HepG2 (cell line): ENCODE measurements around the gene DDX31. TPM values are rescaled to one million over a fixed set of nuclear protein-coding genes. Genes with fewer than 3 reads are reported as not detected.
"Not testable (repeated sequence)": the region's sequence is repeated elsewhere in the genome, so short reads cannot be mapped to it uniquely, and the experiment has no call there.

ENCODE experiments used
- ATAC-seq: fragments of 200-7000 bp; cut with Tn5 transposase; 3 replicates; pipeline ENCODE4 v1.9.1; 2020; ENCODE audit warnings: mild to moderate bottlenecking, moderate library complexity
- BruUV-seq: library from RNA; stranded (reverse); fragments of 400-500 nt; replicated peaks from 2 replicates; lab custom pipeline; 2021; lab: Mats Ljungman, UMichigan
- CTCF ChIA-PET: fragments of 300-600 bp; formaldehyde crosslinking; extraction: SDS; loops from one replicate; lab custom pipeline; 2021; ENCODE audit warnings: low total read pairs, inconsistent platforms, low intra/inter-chr PET ratio; lab: Yijun Ruan, JAX
- POLR2A ChIA-PET: fragments of 350-600 bp; sonication (Branson Sonifier 250); formaldehyde crosslinking; loops from one replicate; lab custom pipeline; 2020; ENCODE audit warnings: antibody characterized with exemption, inconsistent platforms; lab: Yijun Ruan, JAX
- DNase-seq: peaks from one replicate; pipeline ENCODE4 v3.0.0-alpha.2; 2015; ENCODE audit warnings: low spot score
- FAIRE-seq: peaks from 3 replicates; lab custom pipeline; 2011; peaks lifted over from hg19 to GRCh38; lab: Jason Lieb, UNC
- H2AFZ ChIP-seq: one replicate; pipeline ENCODE4 v1.6.1; 2011; ENCODE audit warnings: low read length, inconsistent platforms
- H3K27ac ChIP-seq: fragments of 300-600 bp; 3 replicates; pipeline ENCODE4 v1.8.0; 2011; ENCODE audit warnings: mixed run types, mild to moderate bottlenecking, mixed read lengths, low read length, inconsistent platforms; ENCODE audit not compliant: insufficient read depth; ENCODE audit errors: extremely low read length
- H3K27me3 ChIP-seq, 2 experiments: fragments of 200-600 bp in 1 of 2; 2 replicates in 1 of 2; 3 replicates in 1 of 2; pipeline versions ENCODE4 v1.6.0 to v1.8.0; 2011; ENCODE audit warnings: low read length in 2 of 2, mild to moderate bottlenecking in 2 of 2, moderate library complexity in 2 of 2, inconsistent platforms in 1 of 2; ENCODE audit not compliant: insufficient read depth in 2 of 2, control insufficient read depth in 1 of 2
- H3K36me3 ChIP-seq, 2 experiments: fragments of 200-600 bp in 1 of 2; replicated peaks in 1 of 2; 2 replicates in 1 of 2; 3 replicates in 1 of 2; pipeline versions ENCODE4 v1.5.1 to v1.8.0; 2011; ENCODE audit warnings: low read length in 2 of 2, inconsistent platforms in 1 of 2; ENCODE audit not compliant: insufficient read depth in 2 of 2, control insufficient read depth in 1 of 2
- H3K4me1 ChIP-seq: 2 replicates; pipeline ENCODE4 v1.5.1; 2012; ENCODE audit warnings: low read length, inconsistent platforms; ENCODE audit not compliant: insufficient read depth
- H3K4me2 ChIP-seq: 2 replicates; pipeline ENCODE4 v1.6.0; 2011; ENCODE audit warnings: low read depth, low read length, inconsistent platforms
- H3K4me3 ChIP-seq, 3 experiments: fragments of 200-600 bp in 1 of 3; sonication (generic), shearing (Covaris generic) in 1 of 3; replicated peaks in 1 of 3; 2 replicates each; pipeline ENCODE4 v1.5.1; 2011 to 2016; ENCODE audit warnings: low read length in 3 of 3, inconsistent platforms in 2 of 3, low read depth in 2 of 3, mild to moderate bottlenecking in 2 of 3, control low read depth in 1 of 3, mixed read lengths in 1 of 3; ENCODE audit not compliant: insufficient read depth in 1 of 3
- H3K79me2 ChIP-seq: one replicate; pipeline ENCODE4 v1.6.1; 2011; ENCODE audit warnings: low read length, inconsistent platforms; ENCODE audit not compliant: insufficient read depth
- H3K9ac ChIP-seq: 2 replicates; pipeline ENCODE4 v1.6.0; 2011; ENCODE audit warnings: mild to moderate bottlenecking, low read depth, low read length, inconsistent platforms; ENCODE audit not compliant: insufficient read depth
- H3K9me3 ChIP-seq: 2 replicates; pipeline ENCODE4 v1.5.1; 2012; ENCODE audit warnings: mild to moderate bottlenecking, low read length
- H4K20me1 ChIP-seq: 2 replicates; pipeline ENCODE4 v1.6.0; 2011; ENCODE audit warnings: inconsistent platforms, mild to moderate bottlenecking, low read length, moderate library complexity; ENCODE audit not compliant: insufficient read depth
- NR2C2 ChIP-seq: sonication (generic); formaldehyde crosslinking; IDR thresholded peaks from 2 replicates; pipeline ENCODE4 v1.4.0; 2020; ENCODE audit warnings: missing genetic modification reagents, mild to moderate bottlenecking, moderate library complexity, borderline replicate concordance
- RNF219 ChIP-seq: sonication (generic); formaldehyde crosslinking; IDR thresholded peaks from 2 replicates; pipeline ENCODE4 v1.5.0; 2020; ENCODE audit warnings: mild to moderate bottlenecking, missing genetic modification reagents
- SRY ChIP-seq: sonication (generic); formaldehyde crosslinking; IDR thresholded peaks from 2 replicates; pipeline ENCODE4 v1.8.0; 2022; ENCODE audit warnings: mild to moderate bottlenecking, missing genetic modification reagents
- ZFAT ChIP-seq: sonication (generic); formaldehyde crosslinking; conservative IDR thresholded peaks from 2 replicates; pipeline ENCODE4 v1.8.1; 2023; ENCODE audit warnings: missing genetic modification reagents, inconsistent platforms
- WGBS: methylation state at CpG from one replicate; pipeline ENCODE4 v1.1.6; 2017; ENCODE audit warnings: low lambda C conversion rate; 5-methylcytosine and 5-hydroxymethylcytosine counted together
- in situ Hi-C: cut with HindIII; loops from 2 replicates; pipeline ENCODE4 v1.10.0; 2017; ENCODE audit warnings: low pct_unique_long_range_greater_than_20kb; ENCODE audit not compliant: extremely low pct_ligation_motif_present
- intact Hi-C: fragments of 100-400 bp; cut with micrococcal nuclease; formaldehyde crosslinking; loops from one replicate; pipeline ENCODE4 v1.10.0; 2022; ENCODE audit not compliant: unreplicated experiment
- polyA plus RNA-seq, 8 experiments: library from polyadenylated mRNA; depleted of rRNA in 3 of 8; stranded (reverse) in 7 of 8; unstranded in 1 of 8; fragments of >200 nt; fragmentation: Illumina TruSeq in 4 of 8; extraction: Trizol in 4 of 8; gene quantifications; 2 replicates each; pipeline versions ENCODE4 v1.2.1 to v1.2.3, GENCODE V29; 2011 to 2016; ENCODE audit warnings: low read depth in 4 of 8, missing spikeins in 1 of 8, mixed read lengths in 1 of 8; ENCODE audit not compliant: insufficient read depth in 1 of 8
- total RNA-seq, 5 experiments: library from RNA; depleted of rRNA; stranded (reverse); fragments of >200 nt; fragmentation: Illumina TruSeq; extraction: Trizol; gene quantifications; 2 replicates each; pipeline ENCODE4 v1.2.3, GENCODE V29; 2016; ENCODE audit warnings: low read depth in 1 of 5
- TF ChIP-seq, protein P1 (sequence below): sonication (generic); formaldehyde crosslinking; IDR thresholded peaks from 2 replicates; pipeline ENCODE4 v1.4.0; 2020; ENCODE audit warnings: missing genetic modification reagents, borderline replicate concordance
- TF ChIP-seq, protein P2 (sequence below): sonication (generic); formaldehyde crosslinking; IDR thresholded peaks from 2 replicates; pipeline ENCODE4 v1.5.1; 2020; ENCODE audit warnings: mild to moderate bottlenecking, missing genetic modification reagents, moderate library complexity
- TF ChIP-seq, protein P3 (sequence below): sonication (generic); formaldehyde crosslinking; IDR thresholded peaks from 2 replicates; pipeline ENCODE4 v1.4.0; 2020; ENCODE audit warnings: missing genetic modification reagents
- TF ChIP-seq, protein P4 (sequence below): sonication (generic); formaldehyde crosslinking; IDR thresholded peaks from 2 replicates; pipeline ENCODE4 v1.5.0; 2020; ENCODE audit warnings: missing genetic modification reagents

DDX31 gene
- total and polyA plus RNA-seq, 2 of the 13 experiments (the other 11 are each of a cell fraction or from before 2014, with no cell fraction given), result 11.4 to 16.3 TPM

- TF ChIP-seq, protein P1, sequence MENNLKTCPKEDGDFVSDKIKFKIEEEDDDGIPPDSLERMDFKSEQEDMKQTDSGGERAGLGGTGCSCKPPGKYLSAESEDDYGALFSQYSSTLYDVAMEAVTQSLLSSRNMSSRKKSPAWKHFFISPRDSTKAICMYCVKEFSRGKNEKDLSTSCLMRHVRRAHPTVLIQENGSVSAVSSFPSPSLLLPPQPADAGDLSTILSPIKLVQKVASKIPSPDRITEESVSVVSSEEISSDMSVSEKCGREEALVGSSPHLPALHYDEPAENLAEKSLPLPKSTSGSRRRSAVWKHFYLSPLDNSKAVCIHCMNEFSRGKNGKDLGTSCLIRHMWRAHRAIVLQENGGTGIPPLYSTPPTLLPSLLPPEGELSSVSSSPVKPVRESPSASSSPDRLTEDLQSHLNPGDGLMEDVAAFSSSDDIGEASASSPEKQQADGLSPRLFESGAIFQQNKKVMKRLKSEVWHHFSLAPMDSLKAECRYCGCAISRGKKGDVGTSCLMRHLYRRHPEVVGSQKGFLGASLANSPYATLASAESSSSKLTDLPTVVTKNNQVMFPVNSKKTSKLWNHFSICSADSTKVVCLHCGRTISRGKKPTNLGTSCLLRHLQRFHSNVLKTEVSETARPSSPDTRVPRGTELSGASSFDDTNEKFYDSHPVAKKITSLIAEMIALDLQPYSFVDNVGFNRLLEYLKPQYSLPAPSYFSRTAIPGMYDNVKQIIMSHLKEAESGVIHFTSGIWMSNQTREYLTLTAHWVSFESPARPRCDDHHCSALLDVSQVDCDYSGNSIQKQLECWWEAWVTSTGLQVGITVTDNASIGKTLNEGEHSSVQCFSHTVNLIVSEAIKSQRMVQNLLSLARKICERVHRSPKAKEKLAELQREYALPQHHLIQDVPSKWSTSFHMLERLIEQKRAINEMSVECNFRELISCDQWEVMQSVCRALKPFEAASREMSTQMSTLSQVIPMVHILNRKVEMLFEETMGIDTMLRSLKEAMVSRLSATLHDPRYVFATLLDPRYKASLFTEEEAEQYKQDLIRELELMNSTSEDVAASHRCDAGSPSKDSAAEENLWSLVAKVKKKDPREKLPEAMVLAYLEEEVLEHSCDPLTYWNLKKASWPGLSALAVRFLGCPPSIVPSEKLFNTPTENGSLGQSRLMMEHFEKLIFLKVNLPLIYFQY (CRISPR knock-in tag), result 0 out of 2 replicates have a peak, but pooled peaks have one; percentile 16
- TF ChIP-seq RNF219 (CRISPR knock-in tag) (peak; percentile 78; the same call in 1 of the 2 replicates), NR2C2 (CRISPR knock-in tag) (peak; percentile 54), SRY (CRISPR knock-in tag) (no peak; the same call in 1 of the 2 replicates), ZFAT (peak; percentile 86; the same call in 1 of the 2 replicates)
- TF ChIP-seq, protein P2, sequence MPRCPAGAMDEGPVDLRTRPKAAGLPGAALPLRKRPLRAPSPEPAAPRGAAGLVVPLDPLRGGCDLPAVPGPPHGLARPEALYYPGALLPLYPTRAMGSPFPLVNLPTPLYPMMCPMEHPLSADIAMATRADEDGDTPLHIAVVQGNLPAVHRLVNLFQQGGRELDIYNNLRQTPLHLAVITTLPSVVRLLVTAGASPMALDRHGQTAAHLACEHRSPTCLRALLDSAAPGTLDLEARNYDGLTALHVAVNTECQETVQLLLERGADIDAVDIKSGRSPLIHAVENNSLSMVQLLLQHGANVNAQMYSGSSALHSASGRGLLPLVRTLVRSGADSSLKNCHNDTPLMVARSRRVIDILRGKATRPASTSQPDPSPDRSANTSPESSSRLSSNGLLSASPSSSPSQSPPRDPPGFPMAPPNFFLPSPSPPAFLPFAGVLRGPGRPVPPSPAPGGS (CRISPR knock-in tag), result peak; percentile 96
- TF ChIP-seq, protein P3, sequence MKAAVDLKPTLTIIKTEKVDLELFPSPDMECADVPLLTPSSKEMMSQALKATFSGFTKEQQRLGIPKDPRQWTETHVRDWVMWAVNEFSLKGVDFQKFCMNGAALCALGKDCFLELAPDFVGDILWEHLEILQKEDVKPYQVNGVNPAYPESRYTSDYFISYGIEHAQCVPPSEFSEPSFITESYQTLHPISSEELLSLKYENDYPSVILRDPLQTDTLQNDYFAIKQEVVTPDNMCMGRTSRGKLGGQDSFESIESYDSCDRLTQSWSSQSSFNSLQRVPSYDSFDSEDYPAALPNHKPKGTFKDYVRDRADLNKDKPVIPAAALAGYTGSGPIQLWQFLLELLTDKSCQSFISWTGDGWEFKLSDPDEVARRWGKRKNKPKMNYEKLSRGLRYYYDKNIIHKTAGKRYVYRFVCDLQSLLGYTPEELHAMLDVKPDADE (CRISPR knock-in tag), result 0 out of 2 replicates have a peak, but pooled peaks have one; percentile 59
- TF ChIP-seq, protein P4, sequence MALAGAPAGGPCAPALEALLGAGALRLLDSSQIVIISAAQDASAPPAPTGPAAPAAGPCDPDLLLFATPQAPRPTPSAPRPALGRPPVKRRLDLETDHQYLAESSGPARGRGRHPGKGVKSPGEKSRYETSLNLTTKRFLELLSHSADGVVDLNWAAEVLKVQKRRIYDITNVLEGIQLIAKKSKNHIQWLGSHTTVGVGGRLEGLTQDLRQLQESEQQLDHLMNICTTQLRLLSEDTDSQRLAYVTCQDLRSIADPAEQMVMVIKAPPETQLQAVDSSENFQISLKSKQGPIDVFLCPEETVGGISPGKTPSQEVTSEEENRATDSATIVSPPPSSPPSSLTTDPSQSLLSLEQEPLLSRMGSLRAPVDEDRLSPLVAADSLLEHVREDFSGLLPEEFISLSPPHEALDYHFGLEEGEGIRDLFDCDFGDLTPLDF (CRISPR knock-in tag), result peak; percentile 70
These were observed at the start of gene DDX31 (continued) for GRCh38 chr9:132669698-132670456.

GRCh38 chr9:132718381-132718928 is 48.7 kb upstream of the DDX31 start:
- 42% methylated on average over 8 of the region's 8 CpGs for WGBS
- DNase-seq, H3K9ac ChIP-seq, in situ Hi-C loops, CTCF ChIA-PET, H3K9me3 ChIP-seq, H3K79me2 ChIP-seq, POLR2A ChIA-PET, H3K4me2 ChIP-seq, ATAC-seq, H3K27ac ChIP-seq, BruUV-seq, H3K4me1 ChIP-seq, H3K36me3 ChIP-seq, intact Hi-C loops, H4K20me1 ChIP-seq, H2AFZ ChIP-seq, FAIRE-seq, H3K4me3 ChIP-seq: not testable (repeated sequence)
- H3K27me3 ChIP-seq, result peaks cover 3 to 20% of the 10 kb centered on the region in 2 experiments; a peak in 4 of 5 replicates
